Measurements from ENCODE around the gene SDK1.

The SDK1 gene

GRCh38 chr7:3312583-3312982, 11.5 kb downstream of the SDK1 start:
- H3K9me3 ChIP-seq (ENCODE audit: control insufficient read depth, low read length) = no peaks in the 10 kb centered on the region
- H3K36me3 ChIP-seq (ENCODE audit: control insufficient read depth, insufficient read depth, low read length, severe bottlenecking) = no peaks in the 10 kb centered on the region
- no peak overlapping the region for H3K4me3 ChIP-seq (ENCODE audit: low read length)
- H3K4me1 ChIP-seq (ENCODE audit: control insufficient read depth, insufficient read depth, low read length) = no peaks in the 10 kb centered on the region
- no peak overlapping the region for H3K9ac ChIP-seq (ENCODE audit: low read length)
- DNase-seq (ENCODE audit: low read depth) = no peak
- no peaks in the 10 kb centered on the region for H3K27me3 ChIP-seq (replicated peaks; ENCODE audit: control insufficient read depth, insufficient read depth, low read length)

DNA sequence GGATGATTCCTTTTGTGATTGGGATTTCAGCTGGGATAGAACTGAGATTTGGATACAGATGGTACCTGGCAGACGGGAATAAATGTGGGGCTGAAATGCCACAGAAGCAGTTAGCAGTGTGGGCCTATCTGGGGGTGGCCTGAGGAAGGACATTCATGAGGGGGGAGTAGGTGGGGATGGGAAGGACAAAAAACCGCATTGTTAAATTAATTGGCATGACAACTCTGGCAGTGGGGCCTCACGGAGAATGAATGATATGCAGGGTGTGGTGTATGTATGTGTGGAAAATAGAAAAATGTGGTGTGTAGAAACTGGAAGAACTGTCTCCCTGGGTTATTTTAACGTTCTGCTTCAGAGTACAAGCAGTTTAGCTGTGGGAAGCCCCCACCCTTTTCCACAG, 17.8 kb downstream of the SDK1 start:
- H3K36me3 ChIP-seq (ENCODE audit: control insufficient read depth, insufficient read depth, low read length, severe bottlenecking) = no peaks in the 10 kb centered on the region
- peaks cover 8% of the 10 kb centered on the region for H3K9me3 ChIP-seq (ENCODE audit: control insufficient read depth, low read length)
- H3K4me1 ChIP-seq (ENCODE audit: control insufficient read depth, insufficient read depth, low read length) = no peaks in the 10 kb centered on the region
- no peak overlapping the region for H3K9ac ChIP-seq (ENCODE audit: low read length)
- DNase-seq (ENCODE audit: low read depth) = no peak
- H3K4me3 ChIP-seq (ENCODE audit: low read length) = no peak overlapping the region
- no peaks in the 10 kb centered on the region for H3K27me3 ChIP-seq (replicated peaks; ENCODE audit: control insufficient read depth, insufficient read depth, low read length)

GRCh38 chr7:3321206-3321605, 20.2 kb downstream of the SDK1 start:
- no peak for DNase-seq (ENCODE audit: low read depth)
- Histone ChIP-seq H3K4me3 (ENCODE audit: low read length) (no peak overlapping the region), H3K9ac (ENCODE audit: low read length) (no peak overlapping the region), H3K4me1 (ENCODE audit: control insufficient read depth, insufficient read depth, low read length) (no peaks in the 10 kb centered on the region), H3K36me3 (ENCODE audit: control insufficient read depth, insufficient read depth, low read length, severe bottlenecking) (no peaks in the 10 kb centered on the region), H3K27me3 (replicated peaks; ENCODE audit: control insufficient read depth, insufficient read depth, low read length) (no peaks in the 10 kb centered on the region), H3K9me3 (ENCODE audit: control insufficient read depth, low read length) (peaks cover 9% of the 10 kb centered on the region)

GRCh38 chr7:3321745-3322144, 20.7 kb downstream of the SDK1 start:
- H3K4me3 ChIP-seq (ENCODE audit: low read length) = no peak overlapping the region
- H3K4me1 ChIP-seq (ENCODE audit: control insufficient read depth, insufficient read depth, low read length) = no peaks in the 10 kb centered on the region
- no peaks in the 10 kb centered on the region for H3K36me3 ChIP-seq (ENCODE audit: control insufficient read depth, insufficient read depth, low read length, severe bottlenecking)
- no peak for DNase-seq (ENCODE audit: low read depth)
- peaks cover 9% of the 10 kb centered on the region for H3K9me3 ChIP-seq (ENCODE audit: control insufficient read depth, low read length)
- H3K9ac ChIP-seq (ENCODE audit: low read length) = no peak overlapping the region
- no peaks in the 10 kb centered on the region for H3K27me3 ChIP-seq (replicated peaks; ENCODE audit: control insufficient read depth, insufficient read depth, low read length)

- DNase-seq (ENCODE audit: low read depth) = no peak
- no peaks in the 10 kb centered on the region for H3K27me3 ChIP-seq (replicated peaks; ENCODE audit: control insufficient read depth, insufficient read depth, low read length)
- peaks cover 9% of the 10 kb centered on the region for H3K9me3 ChIP-seq (ENCODE audit: control insufficient read depth, low read length)
- no peak overlapping the region for H3K4me3 ChIP-seq (ENCODE audit: low read length)
- H3K36me3 ChIP-seq (ENCODE audit: control insufficient read depth, insufficient read depth, low read length, severe bottlenecking) = no peaks in the 10 kb centered on the region
- no peak overlapping the region for H3K9ac ChIP-seq (ENCODE audit: low read length)
- no peaks in the 10 kb centered on the region for H3K4me1 ChIP-seq (ENCODE audit: control insufficient read depth, insufficient read depth, low read length)
Observed at GRCh38 chr7:3326246-3326645, 25.2 kb downstream of the SDK1 start.

- H3K27me3 ChIP-seq (replicated peaks; ENCODE audit: control insufficient read depth, insufficient read depth, low read length) = no peaks in the 10 kb centered on the region
- H3K36me3 ChIP-seq (ENCODE audit: control insufficient read depth, insufficient read depth, low read length, severe bottlenecking) = no peaks in the 10 kb centered on the region
- no peaks in the 10 kb centered on the region for H3K4me1 ChIP-seq (ENCODE audit: control insufficient read depth, insufficient read depth, low read length)
- peaks cover 9% of the 10 kb centered on the region for H3K9me3 ChIP-seq (ENCODE audit: control insufficient read depth, low read length)
- no peak overlapping the region for H3K9ac ChIP-seq (ENCODE audit: low read length)
- no peak overlapping the region for H3K4me3 ChIP-seq (ENCODE audit: low read length)
- no peak for DNase-seq (ENCODE audit: low read depth)
Observed at GRCh38 chr7:3327099-3327498, 26.0 kb downstream of the SDK1 start.

- H3K27me3 ChIP-seq (replicated peaks; ENCODE audit: control insufficient read depth, insufficient read depth, low read length) = no peaks in the 10 kb centered on the region
- H3K9ac ChIP-seq (ENCODE audit: low read length) = no peak overlapping the region
- H3K9me3 ChIP-seq (ENCODE audit: control insufficient read depth, low read length) = peaks cover 9% of the 10 kb centered on the region
- no peak overlapping the region for H3K4me3 ChIP-seq (ENCODE audit: low read length)
- no peaks in the 10 kb centered on the region for H3K4me1 ChIP-seq (ENCODE audit: control insufficient read depth, insufficient read depth, low read length)
- H3K36me3 ChIP-seq (ENCODE audit: control insufficient read depth, insufficient read depth, low read length, severe bottlenecking) = no peaks in the 10 kb centered on the region
- DNase-seq (ENCODE audit: low read depth) = no peak
Observed at GRCh38 chr7:3327655-3328054, 26.6 kb downstream of the SDK1 start.

- DNase-seq (ENCODE audit: low read depth) = no peak
- no peak overlapping the region for H3K4me3 ChIP-seq (ENCODE audit: low read length)
- H3K27me3 ChIP-seq (replicated peaks; ENCODE audit: control insufficient read depth, insufficient read depth, low read length) = no peaks in the 10 kb centered on the region
- no peaks in the 10 kb centered on the region for H3K36me3 ChIP-seq (ENCODE audit: control insufficient read depth, insufficient read depth, low read length, severe bottlenecking)
- H3K4me1 ChIP-seq (ENCODE audit: control insufficient read depth, insufficient read depth, low read length) = no peaks in the 10 kb centered on the region
- no peaks in the 10 kb centered on the region for H3K9me3 ChIP-seq (ENCODE audit: control insufficient read depth, low read length)
- no peak overlapping the region for H3K9ac ChIP-seq (ENCODE audit: low read length)
Observed at GRCh38 chr7:3332308-3332707, 31.3 kb downstream of the SDK1 start.

DNA sequence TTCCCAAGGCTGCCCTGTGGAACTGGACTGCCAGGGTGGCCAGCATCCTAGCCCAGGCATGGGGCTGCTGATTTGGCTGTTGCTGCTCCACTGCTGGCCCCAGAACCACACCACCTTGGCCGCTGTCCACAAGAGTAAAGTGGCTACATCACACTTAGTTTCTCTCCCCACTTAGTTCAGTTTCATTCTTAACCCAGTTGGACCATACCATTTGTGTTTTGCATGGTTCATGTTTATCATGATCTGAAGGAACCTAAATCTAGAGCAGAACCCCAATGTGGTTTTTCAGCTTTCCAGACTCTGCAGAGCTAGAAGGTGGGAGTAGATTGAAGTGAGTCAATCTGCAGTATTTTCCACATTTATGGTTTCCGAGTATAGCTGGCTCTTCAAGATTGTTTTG, 32.8 kb downstream of the SDK1 start:
- no peaks in the 10 kb centered on the region for H3K9me3 ChIP-seq (ENCODE audit: control insufficient read depth, low read length)
- H3K4me3 ChIP-seq (ENCODE audit: low read length) = no peak overlapping the region
- no peak for DNase-seq (ENCODE audit: low read depth)
- no peak overlapping the region for H3K9ac ChIP-seq (ENCODE audit: low read length)
- H3K4me1 ChIP-seq (ENCODE audit: control insufficient read depth, insufficient read depth, low read length) = no peaks in the 10 kb centered on the region
- no peaks in the 10 kb centered on the region for H3K27me3 ChIP-seq (replicated peaks; ENCODE audit: control insufficient read depth, insufficient read depth, low read length)
- H3K36me3 ChIP-seq (ENCODE audit: control insufficient read depth, insufficient read depth, low read length, severe bottlenecking) = no peaks in the 10 kb centered on the region

GRCh38 chr7:3336042-3336665, 35.1 kb downstream of the SDK1 start:
- H3K36me3 ChIP-seq (ENCODE audit: control insufficient read depth, insufficient read depth, low read length, severe bottlenecking) = no peaks in the 10 kb centered on the region
- no peak overlapping the region for H3K4me3 ChIP-seq (ENCODE audit: low read length)
- no peaks in the 10 kb centered on the region for H3K9me3 ChIP-seq (ENCODE audit: control insufficient read depth, low read length)
- no peak overlapping the region for H3K9ac ChIP-seq (ENCODE audit: low read length)
- no peak for DNase-seq (ENCODE audit: low read depth)
- no peaks in the 10 kb centered on the region for H3K27me3 ChIP-seq (replicated peaks; ENCODE audit: control insufficient read depth, insufficient read depth, low read length)
- H3K4me1 ChIP-seq (ENCODE audit: control insufficient read depth, insufficient read depth, low read length) = no peaks in the 10 kb centered on the region

- no peaks in the 10 kb centered on the region for H3K27me3 ChIP-seq (replicated peaks; ENCODE audit: control insufficient read depth, insufficient read depth, low read length)
- no peaks in the 10 kb centered on the region for H3K9me3 ChIP-seq (ENCODE audit: control insufficient read depth, low read length)
- H3K9ac ChIP-seq (ENCODE audit: low read length) = no peak overlapping the region
- no peak for DNase-seq (ENCODE audit: low read depth)
- H3K4me1 ChIP-seq (ENCODE audit: control insufficient read depth, insufficient read depth, low read length) = no peaks in the 10 kb centered on the region
- no peak overlapping the region for H3K4me3 ChIP-seq (ENCODE audit: low read length)
- H3K36me3 ChIP-seq (ENCODE audit: control insufficient read depth, insufficient read depth, low read length, severe bottlenecking) = no peaks in the 10 kb centered on the region
Observed at GRCh38 chr7:3338161-3338560, 37.1 kb downstream of the SDK1 start.

All from adipocyte (in vitro differentiated cells).